ENCODE measurements around the gene WFIKKN1. TPM values are rescaled to one million over a fixed set of nuclear protein-coding genes. Genes with fewer than 3 reads are reported as not detected.
A peak's percentile ranks its signal among the peaks of the same experiment; 100 is the strongest.

WFIKKN1 gene
- total and polyA plus RNA-seq, 10 donors = 0.15 to 1.8 (median 0.94) TPM

GRCh38 chr16:625117-625976 lies 5.4 kb upstream of the WFIKKN1 start:
- TF ChIP-seq POLR2A (IDR thresholded peaks at IDR 0.05) (no peak), POLR2AphosphoS5 (IDR thresholded peaks at IDR 0.05) (no peak), CTCF (IDR thresholded peaks at IDR 0.05 in 8 of 11, conservative IDR thresholded peaks at IDR 0.05 in 3 of 11) (no peak)
- Histone ChIP-seq H3K4me1 (peaks cover 0 to 23% (median 10%) of the 10 kb centered on the region in 6 donors), H3K27me3 (replicated peaks in 1 of 7) (peaks cover 0 to 1% (median 0%) of the 10 kb centered on the region in 7 donors), H3K27ac (no peak overlapping the region), H3K9me3 (no peaks in the 10 kb centered on the region), H3K4me3 (no peak overlapping the region), H3K36me3 (peaks cover 0 to 61% (median 35%) of the 10 kb centered on the region in 6 donors)
- WGBS, 5 donors = 94 to 97% (median 95%) methylated on average over 7 to 37 of the region's 37 CpGs
- intact Hi-C loops (cut with DNase I; ENCODE audit: low total_unique reads) = no loop called here
- no peak for DNase-seq

GRCh38 chr16:625977-626765 lies 4.6 kb upstream of the WFIKKN1 start:
- WGBS, 5 donors = 90 to 96% (median 93%) methylated on average over 22 to 35 of the region's 35 CpGs
- TF ChIP-seq POLR2AphosphoS5 (IDR thresholded peaks at IDR 0.05) (peak in 1 of 3 donors; percentile 19), CTCF (IDR thresholded peaks at IDR 0.05 in 8 of 11, conservative IDR thresholded peaks at IDR 0.05 in 3 of 11) (no peak)

GRCh38 chr16:626787-627453 lies 3.9 kb upstream of the WFIKKN1 start:
- TF ChIP-seq CTCF (IDR thresholded peaks at IDR 0.05 in 8 of 11, conservative IDR thresholded peaks at IDR 0.05 in 3 of 11) (no peak), POLR2A (IDR thresholded peaks at IDR 0.05) (no peak), POLR2AphosphoS5 (IDR thresholded peaks at IDR 0.05) (no peak)

More at GRCh38 chr16:625977-626765, 4.6 kb upstream of the WFIKKN1 start:
- peaks cover 0 to 9% (median 0%) of the 10 kb centered on the region in 7 donors for H3K27me3 ChIP-seq (replicated peaks in 1 of 7)
- intact Hi-C loops (cut with DNase I; ENCODE audit: low total_unique reads) = no loop called here
- peaks cover 0 to 32% (median 15%) of the 10 kb centered on the region in 6 donors for H3K4me1 ChIP-seq
- H3K36me3 ChIP-seq = peaks cover 0 to 55% (median 35%) of the 10 kb centered on the region in 6 donors
- H3K4me3 ChIP-seq = no peak overlapping the region
- DNase-seq = no peak
- H3K9me3 ChIP-seq = no peaks in the 10 kb centered on the region
- H3K27ac ChIP-seq = no peak overlapping the region

More at GRCh38 chr16:626787-627453, 3.9 kb upstream of the WFIKKN1 start:
- Histone ChIP-seq H3K4me1 (peaks cover 0 to 34% (median 18%) of the 10 kb centered on the region in 6 donors), H3K27ac (no peak overlapping the region), H3K27me3 (replicated peaks in 1 of 7) (peaks cover 0 to 13% (median 0%) of the 10 kb centered on the region in 7 donors), H3K36me3 (peaks cover 0 to 50% (median 35%) of the 10 kb centered on the region in 6 donors), H3K9me3 (no peaks in the 10 kb centered on the region), H3K4me3 (no peak overlapping the region)
- intact Hi-C loops (cut with DNase I; ENCODE audit: low total_unique reads) = no loop called here
- no peak for DNase-seq
- WGBS, 5 donors = 90 to 97% (median 93%) methylated on average over 28 to 29 of the region's 29 CpGs

All from spleen (tissue), 11 donors.